Endodermal cell (in vitro differentiated cells): ENCODE data around the gene BOLL. TPM values are rescaled to one million over a fixed set of nuclear protein-coding genes. Genes with fewer than 3 reads are reported as not detected.

Source experiments
- DNase-seq: peaks from one replicate; pipeline ENCODE4 v3.0.0-alpha.2; 2017
- H3K27ac ChIP-seq: 2 replicates; pipeline ENCODE4 v1.5.1; 2013; ENCODE audit warnings: mild to moderate bottlenecking, low read depth, low read length, moderate library complexity
- H3K27me3 ChIP-seq: 2 replicates; pipeline ENCODE4 v1.6.1; 2013; ENCODE audit warnings: mild to moderate bottlenecking, low read length, moderate library complexity; ENCODE audit not compliant: insufficient read depth, control insufficient read depth, poor library complexity, severe bottlenecking
- H3K36me3 ChIP-seq: 2 replicates; pipeline ENCODE4 v1.7.0; 2013; ENCODE audit warnings: mild to moderate bottlenecking, low read length, moderate library complexity; ENCODE audit not compliant: control insufficient read depth, insufficient read depth
- H3K4me1 ChIP-seq: one replicate; pipeline ENCODE4 v1.7.0; 2013; ENCODE audit warnings: low read length; ENCODE audit not compliant: control insufficient read depth, insufficient read depth
- H3K4me3 ChIP-seq: 2 replicates; pipeline ENCODE4 v1.5.1; 2013; ENCODE audit warnings: mild to moderate bottlenecking, low read length, moderate library complexity
- H3K9ac ChIP-seq: 2 replicates; pipeline ENCODE4 v1.6.1; 2013; ENCODE audit warnings: mild to moderate bottlenecking, low read length, moderate library complexity; ENCODE audit not compliant: poor library complexity, severe bottlenecking; ENCODE audit errors: extremely low read depth
- H3K9me3 ChIP-seq: 2 replicates; pipeline ENCODE4 v1.6.1; 2013; ENCODE audit warnings: mild to moderate bottlenecking, low read length, moderate library complexity; ENCODE audit not compliant: control insufficient read depth
- H3K27ac Mint-ChIP-seq: 2 replicates; pipeline ENCODE4 v1.8.0; 2020; ENCODE audit warnings: mixed read lengths
- H3K27me3 Mint-ChIP-seq: 2 replicates; pipeline ENCODE4 v1.8.0; 2021; ENCODE audit warnings: mild to moderate bottlenecking, mixed read lengths; ENCODE audit not compliant: insufficient read depth
- H3K36me3 Mint-ChIP-seq: 2 replicates; pipeline ENCODE4 v1.8.0; 2020; ENCODE audit warnings: low read depth, mixed read lengths
- H3K4me1 Mint-ChIP-seq: 2 replicates; pipeline ENCODE4 v1.8.0; 2020; ENCODE audit warnings: mixed read lengths
- H3K4me3 Mint-ChIP-seq: 2 replicates; pipeline ENCODE4 v1.8.0; 2020; ENCODE audit warnings: mild to moderate bottlenecking, moderate library complexity, mixed read lengths
- H3K9me3 Mint-ChIP-seq: 2 replicates; pipeline ENCODE4 v1.8.0; 2020; ENCODE audit warnings: mild to moderate bottlenecking, mixed read lengths
- CTCF ChIP-seq: fragments of 200-600 bp; sonication (generic); conservative IDR thresholded peaks from 2 replicates; pipeline ENCODE4 v1.5.0; 2021; ENCODE audit warnings: antibody characterized with exemption, mild to moderate bottlenecking
- WGBS, 2 experiments: methylation state at CpG; one replicate each; pipeline versions ENCODE4 v1.1.5 to v1.1.7; 2013; ENCODE audit warnings: missing lambda C conversion rate in 2 of 2, mixed read lengths in 1 of 2; ENCODE audit not compliant: insufficient coverage in 1 of 2, insufficient read length in 1 of 2; 5-methylcytosine and 5-hydroxymethylcytosine counted together
- total RNA-seq, 2 donors: library from RNA; stranded (reverse); fragmentation: NEBNext Ultra II Directional in 1 of 2; extraction: Animal tissue kit (Norgen Biotek cat#: 25700) in 1 of 2; gene quantifications; 2 replicates in 1 of 2; 3 replicates in 1 of 2; pipeline ENCODE4 v1.2.1, GENCODE V29; 2021

The BOLL gene
- total RNA-seq, 2 donors from 2014 or later = not detected

- H3K27me3 ChIP-seq = no peaks in the 10 kb centered on the region
- Mint-ChIP-seq H3K4me3 (no peak overlapping the region), H3K9me3 (no peaks in the 10 kb centered on the region), H3K36me3 (no peaks in the 10 kb centered on the region), H3K4me1 (peaks cover 6% of the 10 kb centered on the region), H3K27ac (no peak overlapping the region), H3K27me3 (peaks cover under 1% of the 10 kb centered on the region)
- H3K27ac ChIP-seq = no peak overlapping the region
- no peak overlapping the region for H3K9ac ChIP-seq
- H3K4me1 ChIP-seq = no peaks in the 10 kb centered on the region
- peak; percentile 93 for TF ChIP-seq CTCF
- 29 to 67% methylated on average over 1 to 4 of the region's 4 CpGs for WGBS, 2 experiments
- DNase-seq = peak; percentile 46
- H3K36me3 ChIP-seq = no peaks in the 10 kb centered on the region
- H3K9me3 ChIP-seq = no peaks in the 10 kb centered on the region
- H3K4me3 ChIP-seq = no peak overlapping the region
Observed at GRCh38 chr2:197777823-197778407, 7.2 kb downstream of the BOLL start.

- Mint-ChIP-seq H3K36me3 (no peaks in the 10 kb centered on the region), H3K27ac (no peak overlapping the region), H3K4me1 (no peaks in the 10 kb centered on the region), H3K9me3 (peaks cover 13% of the 10 kb centered on the region), H3K4me3 (no peak overlapping the region), H3K27me3 (no peaks in the 10 kb centered on the region)
- Histone ChIP-seq H3K27ac (no peak overlapping the region), H3K27me3 (no peaks in the 10 kb centered on the region), H3K36me3 (no peaks in the 10 kb centered on the region), H3K4me1 (no peaks in the 10 kb centered on the region), H3K9me3 (peaks cover 9% of the 10 kb centered on the region), H3K9ac (no peak overlapping the region), H3K4me3 (no peak overlapping the region)
- WGBS, 2 experiments = 95 to 100% methylated on average over 2 to 3 of the region's 3 CpGs
- peak; percentile 48 for DNase-seq
- TF ChIP-seq CTCF = no peak
Observed at GRCh38 chr2:197760293-197760657, 24.8 kb downstream of the BOLL start.

GRCh38 chr2:197759625-197760292, 25.4 kb downstream of the BOLL start:
- Mint-ChIP-seq H3K9me3 (peaks cover 14% of the 10 kb centered on the region), H3K4me3 (no peak overlapping the region), H3K27me3 (peaks cover 1% of the 10 kb centered on the region), H3K27ac (no peak overlapping the region), H3K36me3 (no peaks in the 10 kb centered on the region), H3K4me1 (no peaks in the 10 kb centered on the region)
- Histone ChIP-seq H3K9ac (no peak overlapping the region), H3K4me3 (no peak overlapping the region), H3K27me3 (no peaks in the 10 kb centered on the region), H3K4me1 (no peaks in the 10 kb centered on the region), H3K27ac (no peak overlapping the region), H3K9me3 (peaks cover 9% of the 10 kb centered on the region), H3K36me3 (no peaks in the 10 kb centered on the region)
- 83 to 90% methylated on average over 8 to 11 of the region's 11 CpGs for WGBS, 2 experiments
- no peak for TF ChIP-seq CTCF
- peak; percentile 31 for DNase-seq
